ENCODE results near the gene ZNF445.

GRCh38 chr3:44446929-44447328 lies 30.5 kb downstream of the ZNF445 start:
- TF ChIP-seq CTCF (IDR thresholded peaks at IDR 0.05) (no peak), POLR2AphosphoS5 (IDR thresholded peaks at IDR 0.05) (no peak), POLR2A (IDR thresholded peaks at IDR 0.05) (no peak), EP300 (IDR thresholded peaks at IDR 0.05) (no peak)
